ENCODE results near the gene SPHK1. TPM values are rescaled to one million over a fixed set of nuclear protein-coding genes. Genes with fewer than 3 reads are reported as not detected.

The SPHK1 gene
- total RNA-seq, 1 experiment from 2014 or later: 18.2 TPM

DNA sequence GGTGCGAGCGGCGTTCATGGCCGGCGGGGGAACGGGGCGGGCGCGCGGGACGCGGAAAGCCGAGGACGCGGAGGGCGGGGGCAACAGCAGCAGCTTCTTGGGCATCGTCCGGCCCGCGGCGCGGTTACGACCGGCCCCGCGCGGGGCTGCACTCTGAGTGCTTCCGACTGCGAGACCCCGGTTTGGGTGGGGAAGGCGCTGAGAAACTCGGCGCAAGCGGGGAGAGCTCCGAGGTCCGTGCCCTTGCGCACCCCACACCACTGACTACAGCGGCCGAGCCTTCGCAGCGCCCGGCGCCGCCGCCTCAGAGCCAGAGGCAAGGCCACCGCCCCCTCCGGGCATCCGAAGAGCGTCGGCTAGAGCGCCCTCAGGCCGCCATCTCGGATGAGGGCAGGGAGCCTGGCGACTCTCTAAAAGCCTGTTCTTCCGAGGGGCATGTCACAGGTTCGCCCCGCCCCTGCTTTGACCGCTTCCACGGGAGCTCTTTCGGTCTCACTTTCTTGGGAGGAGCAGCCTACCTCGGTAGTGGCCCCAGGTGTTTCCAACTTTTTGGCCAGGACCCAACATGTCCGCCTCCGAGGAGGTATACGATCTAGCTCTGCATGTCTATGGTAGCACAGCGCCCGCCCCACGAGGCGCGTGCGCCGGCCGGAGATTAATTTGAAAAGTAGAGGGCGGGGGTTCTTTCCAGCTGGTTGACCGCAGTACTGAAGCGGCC, 30.7 kb upstream of the SPHK1 start, which contains the start of gene PRPSAP1:
Gene PRPSAP1, minus strand, starts transcription at position 318 of the 718 bp plus-strand sequence. Its CDS starts 213 bp downstream, at position 105.
- peaks cover 3% of the 10 kb centered on the region; the same call in 1 of the 2 replicates for H3K36me3 ChIP-seq (ENCODE audit: control insufficient read depth, insufficient read depth, low read length)
- H3K27me3 ChIP-seq (ENCODE audit: control insufficient read depth, insufficient read depth, low read length): no peaks in the 10 kb centered on the region
- peaks cover 16% of the 10 kb centered on the region for H3K4me1 ChIP-seq (ENCODE audit: control insufficient read depth, insufficient read depth, low read length)
- no peaks in the 10 kb centered on the region for H3K9me3 ChIP-seq (ENCODE audit: control insufficient read depth, insufficient read depth, low read depth, low read length)
- TF ChIP-seq, protein P1, sequence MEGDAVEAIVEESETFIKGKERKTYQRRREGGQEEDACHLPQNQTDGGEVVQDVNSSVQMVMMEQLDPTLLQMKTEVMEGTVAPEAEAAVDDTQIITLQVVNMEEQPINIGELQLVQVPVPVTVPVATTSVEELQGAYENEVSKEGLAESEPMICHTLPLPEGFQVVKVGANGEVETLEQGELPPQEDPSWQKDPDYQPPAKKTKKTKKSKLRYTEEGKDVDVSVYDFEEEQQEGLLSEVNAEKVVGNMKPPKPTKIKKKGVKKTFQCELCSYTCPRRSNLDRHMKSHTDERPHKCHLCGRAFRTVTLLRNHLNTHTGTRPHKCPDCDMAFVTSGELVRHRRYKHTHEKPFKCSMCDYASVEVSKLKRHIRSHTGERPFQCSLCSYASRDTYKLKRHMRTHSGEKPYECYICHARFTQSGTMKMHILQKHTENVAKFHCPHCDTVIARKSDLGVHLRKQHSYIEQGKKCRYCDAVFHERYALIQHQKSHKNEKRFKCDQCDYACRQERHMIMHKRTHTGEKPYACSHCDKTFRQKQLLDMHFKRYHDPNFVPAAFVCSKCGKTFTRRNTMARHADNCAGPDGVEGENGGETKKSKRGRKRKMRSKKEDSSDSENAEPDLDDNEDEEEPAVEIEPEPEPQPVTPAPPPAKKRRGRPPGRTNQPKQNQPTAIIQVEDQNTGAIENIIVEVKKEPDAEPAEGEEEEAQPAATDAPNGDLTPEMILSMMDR (IDR thresholded peaks at IDR 0.05): no peak
- TF ChIP-seq SIN3A (IDR thresholded peaks at IDR 0.05; ENCODE audit: borderline replicate concordance, insufficient read depth, low read depth, low read length) (peak; percentile 87), POLR2AphosphoS5 (IDR thresholded peaks at IDR 0.05; ENCODE audit: low read depth, low read length) (peak; percentile 89), TCF7L2 (IDR thresholded peaks at IDR 0.05; ENCODE audit: low read depth, low read length) (peak; percentile 61; the same call in 1 of the 2 replicates)
- TF ChIP-seq, protein P2, sequence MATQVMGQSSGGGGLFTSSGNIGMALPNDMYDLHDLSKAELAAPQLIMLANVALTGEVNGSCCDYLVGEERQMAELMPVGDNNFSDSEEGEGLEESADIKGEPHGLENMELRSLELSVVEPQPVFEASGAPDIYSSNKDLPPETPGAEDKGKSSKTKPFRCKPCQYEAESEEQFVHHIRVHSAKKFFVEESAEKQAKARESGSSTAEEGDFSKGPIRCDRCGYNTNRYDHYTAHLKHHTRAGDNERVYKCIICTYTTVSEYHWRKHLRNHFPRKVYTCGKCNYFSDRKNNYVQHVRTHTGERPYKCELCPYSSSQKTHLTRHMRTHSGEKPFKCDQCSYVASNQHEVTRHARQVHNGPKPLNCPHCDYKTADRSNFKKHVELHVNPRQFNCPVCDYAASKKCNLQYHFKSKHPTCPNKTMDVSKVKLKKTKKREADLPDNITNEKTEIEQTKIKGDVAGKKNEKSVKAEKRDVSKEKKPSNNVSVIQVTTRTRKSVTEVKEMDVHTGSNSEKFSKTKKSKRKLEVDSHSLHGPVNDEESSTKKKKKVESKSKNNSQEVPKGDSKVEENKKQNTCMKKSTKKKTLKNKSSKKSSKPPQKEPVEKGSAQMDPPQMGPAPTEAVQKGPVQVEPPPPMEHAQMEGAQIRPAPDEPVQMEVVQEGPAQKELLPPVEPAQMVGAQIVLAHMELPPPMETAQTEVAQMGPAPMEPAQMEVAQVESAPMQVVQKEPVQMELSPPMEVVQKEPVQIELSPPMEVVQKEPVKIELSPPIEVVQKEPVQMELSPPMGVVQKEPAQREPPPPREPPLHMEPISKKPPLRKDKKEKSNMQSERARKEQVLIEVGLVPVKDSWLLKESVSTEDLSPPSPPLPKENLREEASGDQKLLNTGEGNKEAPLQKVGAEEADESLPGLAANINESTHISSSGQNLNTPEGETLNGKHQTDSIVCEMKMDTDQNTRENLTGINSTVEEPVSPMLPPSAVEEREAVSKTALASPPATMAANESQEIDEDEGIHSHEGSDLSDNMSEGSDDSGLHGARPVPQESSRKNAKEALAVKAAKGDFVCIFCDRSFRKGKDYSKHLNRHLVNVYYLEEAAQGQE (IDR thresholded peaks at IDR 0.05; ENCODE audit: insufficient read depth in 1 of 2, low read depth in 2 of 2, low read length in 1 of 2): no peak
- ChIA-PET POLR2A (interaction anchor here (0.5 kb wide), 1 partner anchor 457 kb away, joined by 6 read pairs; the partner anchor contains the start of gene TRIM65), CTCF (interaction anchor here (0.6 to 1.4 kb wide), 8 partner anchors 12 to 235 kb away, joined by 4 to 11 read pairs (median 5); no protein-coding TSS in a partner anchor)
- peak; percentile 97 for ATAC-seq
- H3K4me3 ChIP-seq (ENCODE audit: low read depth in 2 of 2, low read length in 2 of 2): peak within 1 kb of the TSS; percentile 78 to 89
- intact Hi-C loops (cut with micrococcal nuclease; ENCODE audit: unreplicated experiment) (no loop called here), in situ Hi-C loops (cut with HindIII; ENCODE audit: low pct_unique_long_range_greater_than_20kb, low sequenced_read_pairs) (no loop called here)
- no TSS peak for BruUV-seq (replicated peaks)
- DNase-seq (ENCODE audit: low read depth, low spot score): peak; percentile 74
- H3K27ac ChIP-seq (ENCODE audit: low read length): peak within 1 kb of the TSS; percentile 94

DNA sequence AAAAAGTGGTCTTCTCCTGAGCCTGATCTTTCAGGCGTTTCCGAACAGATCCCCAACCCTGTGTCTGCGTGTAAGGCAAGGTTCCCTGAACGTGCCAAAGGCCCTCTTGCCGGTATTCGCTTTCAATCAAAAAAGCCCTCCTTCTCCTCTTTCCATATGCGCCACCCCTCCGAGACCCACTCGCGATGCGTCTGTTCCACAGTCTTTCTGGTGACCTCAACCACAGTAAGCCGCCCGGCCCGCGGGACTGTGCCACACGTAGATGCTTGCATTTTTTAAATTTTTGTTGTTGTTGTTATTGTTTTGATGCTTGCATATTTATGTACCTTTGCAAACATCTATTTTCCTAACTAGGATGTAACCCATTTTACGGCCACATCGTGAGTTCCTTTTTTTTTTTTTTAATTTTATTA, 30.1 kb upstream of the SPHK1 start:
- ChIA-PET CTCF (interaction anchor here (0.6 to 1.4 kb wide), 7 partner anchors 11 to 236 kb away, joined by 4 to 14 read pairs (median 5); no protein-coding TSS in a partner anchor), POLR2A (interaction anchor here (0.5 kb wide), 1 partner anchor 458 kb away, joined by 6 read pairs; the partner anchor contains the start of gene TRIM65)
- peak overlapping the region; percentile 78 to 89 for H3K4me3 ChIP-seq (ENCODE audit: low read depth in 2 of 2, low read length in 2 of 2)
- no peaks in the 10 kb centered on the region for H3K27me3 ChIP-seq (ENCODE audit: control insufficient read depth, insufficient read depth, low read length)
- peaks cover 3% of the 10 kb centered on the region; the same call in 1 of the 2 replicates for H3K36me3 ChIP-seq (ENCODE audit: control insufficient read depth, insufficient read depth, low read length)
- ATAC-seq: peak; percentile 2; the same call in 1 of the 2 replicates
- TF ChIP-seq, protein P2 (IDR thresholded peaks at IDR 0.05; ENCODE audit: insufficient read depth in 1 of 2, low read depth in 2 of 2, low read length in 1 of 2): no peak
- TF ChIP-seq SIN3A (IDR thresholded peaks at IDR 0.05; ENCODE audit: borderline replicate concordance, insufficient read depth, low read depth, low read length) (no peak), TCF7L2 (IDR thresholded peaks at IDR 0.05; ENCODE audit: low read depth, low read length) (no peak), POLR2AphosphoS5 (IDR thresholded peaks at IDR 0.05; ENCODE audit: low read depth, low read length) (no peak)
- TF ChIP-seq, protein P1 (IDR thresholded peaks at IDR 0.05): no peak
- BruUV-seq (replicated peaks): no TSS peak
- in situ Hi-C loops (cut with HindIII; ENCODE audit: low pct_unique_long_range_greater_than_20kb, low sequenced_read_pairs): no loop called here
- DNase-seq (ENCODE audit: low read depth, low spot score): no peak
- H3K4me1 ChIP-seq (ENCODE audit: control insufficient read depth, insufficient read depth, low read length): peaks cover 16% of the 10 kb centered on the region
- H3K27ac ChIP-seq (ENCODE audit: low read length): peak overlapping the region; percentile 94
- intact Hi-C loops (cut with micrococcal nuclease; ENCODE audit: unreplicated experiment): no loop called here
- no peaks in the 10 kb centered on the region for H3K9me3 ChIP-seq (ENCODE audit: control insufficient read depth, insufficient read depth, low read depth, low read length)

Data from Panc1 (cell line).